ENCODE data around the gene IRF5. TPM values are rescaled to one million over a fixed set of nuclear protein-coding genes. Genes with fewer than 3 reads are reported as not detected.

IRF5 gene
- total RNA-seq, 1 experiment from 2014 or later = 1.2 TPM

GRCh38 chr7:128974241-128974934 is 36.7 kb downstream of the IRF5 start:
- H3K4me3 Mint-ChIP-seq (ENCODE audit: unreplicated experiment) = no peak overlapping the region
- Histone ChIP-seq H3K4me3 (ENCODE audit: low read depth, low read length) (no peak overlapping the region), H3K9me3 (no peaks in the 10 kb centered on the region), H3K4me1 (peaks cover 8% of the 10 kb centered on the region), H3K36me3 (ENCODE audit: control insufficient read depth, insufficient read depth, low read length) (peaks cover 5% of the 10 kb centered on the region), H3K27me3 (replicated peaks; ENCODE audit: control insufficient read depth, insufficient read depth, low read length) (no peaks in the 10 kb centered on the region)
- no peak for DNase-seq
- CTCF ChIA-PET = no interaction called here
- no peaks in the 10 kb centered on the region for H3K4me1 Mint-ChIP-seq (ENCODE audit: low read depth, unreplicated experiment)
- H3K27ac Mint-ChIP-seq (ENCODE audit: unreplicated experiment) = no peak overlapping the region
- peaks cover 88% of the 10 kb centered on the region for H3K36me3 Mint-ChIP-seq (ENCODE audit: insufficient read depth, unreplicated experiment)
- H3K9me3 Mint-ChIP-seq (ENCODE audit: unreplicated experiment) = no peaks in the 10 kb centered on the region
- H3K27me3 Mint-ChIP-seq (ENCODE audit: insufficient read depth, unreplicated experiment) = no peaks in the 10 kb centered on the region
- TF ChIP-seq CTCF (IDR thresholded peaks at IDR 0.05; ENCODE audit: insufficient read depth in 1 of 2, low read depth in 1 of 2, low read length in 1 of 2, severe bottlenecking in 1 of 2, unreplicated experiment in 1 of 2) = no peak
- BruUV-seq (replicated peaks) = no TSS peak
- intact Hi-C loops (cut with micrococcal nuclease; ENCODE audit: unreplicated experiment) = no loop called here
- POLR2A ChIA-PET = no interaction called here

DNA sequence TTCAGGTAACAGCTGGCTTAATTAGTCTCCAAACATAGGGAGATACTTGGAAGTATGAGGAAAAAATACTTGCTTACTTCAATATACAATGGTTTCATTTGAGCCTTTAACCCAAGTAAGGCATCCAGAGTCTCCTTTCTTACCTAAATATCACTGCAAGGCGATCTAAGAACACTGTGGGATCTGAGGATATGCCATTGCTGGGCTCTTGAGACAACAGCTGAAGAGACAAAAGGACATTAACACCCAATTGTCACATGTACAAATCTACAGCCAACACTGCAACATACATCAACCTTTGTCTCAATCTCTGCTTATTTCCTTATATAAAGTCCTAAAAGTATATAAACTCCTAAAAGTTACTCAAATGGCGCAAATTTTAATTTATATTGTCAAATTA is 44.4 kb downstream of the IRF5 start:
- no peak for DNase-seq
- peaks cover 5% of the 10 kb centered on the region for H3K36me3 ChIP-seq (ENCODE audit: control insufficient read depth, insufficient read depth, low read length)
- H3K9me3 ChIP-seq = no peaks in the 10 kb centered on the region
- POLR2A ChIA-PET = no interaction called here
- CTCF ChIA-PET = no interaction called here
- H3K4me1 ChIP-seq = no peaks in the 10 kb centered on the region
- Mint-ChIP-seq H3K4me1 (ENCODE audit: low read depth, unreplicated experiment) (no peaks in the 10 kb centered on the region), H3K27ac (ENCODE audit: unreplicated experiment) (no peak overlapping the region), H3K4me3 (ENCODE audit: unreplicated experiment) (no peak overlapping the region), H3K9me3 (ENCODE audit: unreplicated experiment) (no peaks in the 10 kb centered on the region), H3K27me3 (ENCODE audit: insufficient read depth, unreplicated experiment) (no peaks in the 10 kb centered on the region), H3K36me3 (ENCODE audit: insufficient read depth, unreplicated experiment) (peaks cover 83% of the 10 kb centered on the region)
- BruUV-seq (replicated peaks) = no TSS peak
- no peaks in the 10 kb centered on the region for H3K27me3 ChIP-seq (replicated peaks; ENCODE audit: control insufficient read depth, insufficient read depth, low read length)
- intact Hi-C loops (cut with micrococcal nuclease; ENCODE audit: unreplicated experiment) = no loop called here
- no peak overlapping the region for H3K4me3 ChIP-seq (ENCODE audit: low read depth, low read length)
- TF ChIP-seq CTCF (IDR thresholded peaks at IDR 0.05; ENCODE audit: insufficient read depth in 1 of 2, low read depth in 1 of 2, low read length in 1 of 2, severe bottlenecking in 1 of 2, unreplicated experiment in 1 of 2) = no peak

DNA sequence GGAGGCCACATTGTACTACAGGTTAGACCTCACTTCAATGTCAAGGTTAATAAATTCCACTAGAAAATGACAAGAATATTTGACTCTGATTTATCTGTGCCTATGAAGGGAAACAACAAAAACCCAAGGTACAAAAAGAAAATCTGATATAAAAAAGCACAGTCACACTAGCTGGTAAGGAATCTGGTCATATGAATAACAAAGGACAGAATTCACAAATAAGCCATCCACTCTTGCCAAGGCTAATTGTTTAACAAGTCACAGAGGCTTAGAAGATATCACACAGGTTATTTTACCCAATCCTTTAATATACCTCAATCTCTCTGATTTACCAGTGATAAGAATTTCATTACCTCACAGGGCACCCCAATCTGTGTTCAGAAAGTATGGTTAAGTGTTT is 47.9 kb downstream of the IRF5 start:
- H3K4me3 ChIP-seq (ENCODE audit: low read depth, low read length) = no peak overlapping the region
- H3K4me1 ChIP-seq = no peaks in the 10 kb centered on the region
- H3K4me3 Mint-ChIP-seq (ENCODE audit: unreplicated experiment) = no peak overlapping the region
- peaks cover 69% of the 10 kb centered on the region for H3K36me3 Mint-ChIP-seq (ENCODE audit: insufficient read depth, unreplicated experiment)
- no peak for DNase-seq
- H3K27me3 ChIP-seq (replicated peaks; ENCODE audit: control insufficient read depth, insufficient read depth, low read length) = no peaks in the 10 kb centered on the region
- CTCF ChIA-PET = no interaction called here
- no peaks in the 10 kb centered on the region for H3K4me1 Mint-ChIP-seq (ENCODE audit: low read depth, unreplicated experiment)
- H3K9me3 ChIP-seq = no peaks in the 10 kb centered on the region
- peaks cover 3% of the 10 kb centered on the region for H3K36me3 ChIP-seq (ENCODE audit: control insufficient read depth, insufficient read depth, low read length)
- TF ChIP-seq CTCF (IDR thresholded peaks at IDR 0.05; ENCODE audit: insufficient read depth in 1 of 2, low read depth in 1 of 2, low read length in 1 of 2, severe bottlenecking in 1 of 2, unreplicated experiment in 1 of 2) = no peak
- H3K27me3 Mint-ChIP-seq (ENCODE audit: insufficient read depth, unreplicated experiment) = no peaks in the 10 kb centered on the region
- H3K9me3 Mint-ChIP-seq (ENCODE audit: unreplicated experiment) = no peaks in the 10 kb centered on the region
- H3K27ac Mint-ChIP-seq (ENCODE audit: unreplicated experiment) = no peak overlapping the region
- no TSS peak for BruUV-seq (replicated peaks)
- POLR2A ChIA-PET = no interaction called here
- intact Hi-C loops (cut with micrococcal nuclease; ENCODE audit: unreplicated experiment) = no loop called here

All from Caco-2 (cell line).